Keratinocyte (primary cell): ENCODE results near the gene PLCL1. TPM values are rescaled to one million over a fixed set of nuclear protein-coding genes. Genes with fewer than 3 reads are reported as not detected.

ENCODE experiments used
- DNase-seq: peaks from one replicate; pipeline ENCODE4 v3.0.0-alpha.2; 2011; ENCODE audit warnings: low read depth, missing footprints, low spot score
- FAIRE-seq: peaks from 2 replicates; lab custom pipeline; 2011; peaks lifted over from hg19 to GRCh38; lab: Jason Lieb, UNC
- H2AFZ ChIP-seq: 2 replicates; pipeline ENCODE4 v1.6.0; 2012; ENCODE audit warnings: low read length, control low read depth, inconsistent platforms; ENCODE audit not compliant: control insufficient read depth
- H3K27ac ChIP-seq: 2 replicates; pipeline ENCODE4 v1.5.1; 2011; ENCODE audit warnings: low read length; ENCODE audit not compliant: control insufficient read depth, insufficient read depth
- H3K27me3 ChIP-seq: 3 replicates; pipeline ENCODE4 v1.6.0; 2011; ENCODE audit warnings: low read length; ENCODE audit not compliant: control insufficient read depth, insufficient read depth; ENCODE audit errors: extremely low read depth
- H3K36me3 ChIP-seq, 2 experiments: 2 replicates in 1 of 2; 3 replicates in 1 of 2; pipeline ENCODE4 v1.5.1; 2011; ENCODE audit warnings: low read length in 2 of 2, mild to moderate bottlenecking in 1 of 2; ENCODE audit not compliant: control insufficient read depth in 2 of 2, insufficient read depth in 2 of 2; ENCODE audit errors: extremely low read depth in 1 of 2
- H3K4me1 ChIP-seq: 3 replicates; pipeline ENCODE4 v1.5.1; 2011; ENCODE audit warnings: low read length; ENCODE audit not compliant: control insufficient read depth, insufficient read depth; ENCODE audit errors: extremely low read depth
- H3K4me2 ChIP-seq: 3 replicates; pipeline ENCODE4 v1.6.0; 2011; ENCODE audit warnings: low read depth, low read length; ENCODE audit not compliant: control insufficient read depth, insufficient read depth; ENCODE audit errors: extremely low read depth
- H3K4me3 ChIP-seq, 3 experiments: fragments of 200-600 bp in 1 of 3; sonication (generic) in 1 of 3; 2 replicates in 2 of 3; 3 replicates in 1 of 3; pipeline ENCODE4 v1.5.1; 2011 to 2016; ENCODE audit warnings: low read length in 3 of 3, mild to moderate bottlenecking in 3 of 3, control low read depth in 2 of 3, inconsistent platforms in 1 of 3, low read depth in 1 of 3, mixed read lengths in 1 of 3, mixed run types in 1 of 3, moderate library complexity in 1 of 3; ENCODE audit not compliant: control insufficient read depth in 2 of 3, insufficient read depth in 2 of 3; ENCODE audit errors: extremely low read depth in 1 of 3
- H3K79me2 ChIP-seq: 2 replicates; pipeline ENCODE4 v1.6.0; 2012; ENCODE audit warnings: low read length; ENCODE audit not compliant: control insufficient read depth, insufficient read depth
- H3K9ac ChIP-seq: 3 replicates; pipeline ENCODE4 v1.6.0; 2011; ENCODE audit warnings: low read length; ENCODE audit not compliant: control insufficient read depth, insufficient read depth; ENCODE audit errors: extremely low read depth
- H3K9me1 ChIP-seq: 3 replicates; pipeline ENCODE4 v1.6.0; 2011; ENCODE audit warnings: low read length; ENCODE audit not compliant: control insufficient read depth, insufficient read depth; ENCODE audit errors: extremely low read depth
- H3K9me3 ChIP-seq: 2 replicates; pipeline ENCODE4 v1.5.1; 2012; ENCODE audit warnings: low read depth, low read length; ENCODE audit not compliant: control insufficient read depth
- H4K20me1 ChIP-seq: 3 replicates; pipeline ENCODE4 v1.6.0; 2011; ENCODE audit warnings: low read length; ENCODE audit not compliant: control insufficient read depth, insufficient read depth; ENCODE audit errors: extremely low read depth
- EZH2 ChIP-seq: IDR thresholded peaks from one replicate; pipeline ENCODE4 v1.6.1; 2012; ENCODE audit warnings: inconsistent platforms, mild to moderate bottlenecking, low read length, moderate library complexity
- dilution Hi-C: fragments of 300-500 bp; cut with MboI; formaldehyde crosslinking; loops from one replicate; pipeline ENCODE4 v1.7.0; 2020; ENCODE audit warnings: low sequenced_read_pairs; ENCODE audit not compliant: extremely low pct_ligation_motif_present
- polyA plus RNA-seq, 5 experiments: library from polyadenylated mRNA; depleted of rRNA in 3 of 5; stranded (reverse) in 3 of 5; stranded (forward) in 1 of 5; unstranded in 1 of 5; fragments of >200 nt; gene quantifications; 1 replicate in 1 of 5; 2 replicates in 3 of 5; 3 replicates in 1 of 5; pipeline versions ENCODE4 v1.2.1 to v1.2.3, GENCODE V29; 2011 to 2012; ENCODE audit warnings: missing spikeins in 2 of 5, low read depth in 1 of 5, low replicate concordance in 1 of 5
- TF ChIP-seq, protein P1 (sequence below), 3 experiments: IDR thresholded peaks in 1 of 3; conservative IDR thresholded peaks in 1 of 3; optimal IDR thresholded peaks in 1 of 3; 2 replicates in 2 of 3; 3 replicates in 1 of 3; pipeline versions ENCODE3 to v1.5.1; 2011; ENCODE audit warnings: low read length in 3 of 3, mild to moderate bottlenecking in 3 of 3, moderate library complexity in 2 of 3, control low read depth in 1 of 3, inconsistent platforms in 1 of 3; ENCODE audit not compliant: insufficient read depth in 2 of 3; ENCODE audit errors: extremely low read depth in 1 of 3

PLCL1 gene
- polyA plus RNA-seq, 1 donor (not counting 4 experiments of a cell fraction or from before 2014, with no cell fraction given): 0.01 TPM

- no peaks in the 10 kb centered on the region for H3K4me1 ChIP-seq
- dilution Hi-C loops: no loop called here
- DNase-seq (no peak), FAIRE-seq (no peak)
- no peak overlapping the region for H3K4me3 ChIP-seq
- H2AFZ ChIP-seq: no peak overlapping the region
- no peak overlapping the region for H3K9ac ChIP-seq
- no peaks in the 10 kb centered on the region for H3K9me1 ChIP-seq
- peaks cover 20% of the 10 kb centered on the region for H3K27me3 ChIP-seq
- H3K79me2 ChIP-seq: no peaks in the 10 kb centered on the region
- H3K27ac ChIP-seq: no peak overlapping the region
- H4K20me1 ChIP-seq: no peaks in the 10 kb centered on the region
- H3K9me3 ChIP-seq: no peaks in the 10 kb centered on the region
- no peak overlapping the region for H3K4me2 ChIP-seq
- H3K36me3 ChIP-seq: no peaks in the 10 kb centered on the region
- TF ChIP-seq, protein P1, sequence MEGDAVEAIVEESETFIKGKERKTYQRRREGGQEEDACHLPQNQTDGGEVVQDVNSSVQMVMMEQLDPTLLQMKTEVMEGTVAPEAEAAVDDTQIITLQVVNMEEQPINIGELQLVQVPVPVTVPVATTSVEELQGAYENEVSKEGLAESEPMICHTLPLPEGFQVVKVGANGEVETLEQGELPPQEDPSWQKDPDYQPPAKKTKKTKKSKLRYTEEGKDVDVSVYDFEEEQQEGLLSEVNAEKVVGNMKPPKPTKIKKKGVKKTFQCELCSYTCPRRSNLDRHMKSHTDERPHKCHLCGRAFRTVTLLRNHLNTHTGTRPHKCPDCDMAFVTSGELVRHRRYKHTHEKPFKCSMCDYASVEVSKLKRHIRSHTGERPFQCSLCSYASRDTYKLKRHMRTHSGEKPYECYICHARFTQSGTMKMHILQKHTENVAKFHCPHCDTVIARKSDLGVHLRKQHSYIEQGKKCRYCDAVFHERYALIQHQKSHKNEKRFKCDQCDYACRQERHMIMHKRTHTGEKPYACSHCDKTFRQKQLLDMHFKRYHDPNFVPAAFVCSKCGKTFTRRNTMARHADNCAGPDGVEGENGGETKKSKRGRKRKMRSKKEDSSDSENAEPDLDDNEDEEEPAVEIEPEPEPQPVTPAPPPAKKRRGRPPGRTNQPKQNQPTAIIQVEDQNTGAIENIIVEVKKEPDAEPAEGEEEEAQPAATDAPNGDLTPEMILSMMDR (optimal IDR thresholded peaks at IDR 0.05 in 1 of 3, IDR thresholded peaks at IDR 0.05 in 1 of 3, conservative IDR thresholded peaks at IDR 0.05 in 1 of 3; ENCODE audit: extremely low read depth in 1 of 3, insufficient read depth in 2 of 3, low read length in 3 of 3): peak; percentile 24 to 58 (median 36)
- TF ChIP-seq EZH2: peak; percentile 84
These were observed 18.1 kb upstream of the PLCL1 start for GRCh38 chr2:197786010-197786877.

DNA sequence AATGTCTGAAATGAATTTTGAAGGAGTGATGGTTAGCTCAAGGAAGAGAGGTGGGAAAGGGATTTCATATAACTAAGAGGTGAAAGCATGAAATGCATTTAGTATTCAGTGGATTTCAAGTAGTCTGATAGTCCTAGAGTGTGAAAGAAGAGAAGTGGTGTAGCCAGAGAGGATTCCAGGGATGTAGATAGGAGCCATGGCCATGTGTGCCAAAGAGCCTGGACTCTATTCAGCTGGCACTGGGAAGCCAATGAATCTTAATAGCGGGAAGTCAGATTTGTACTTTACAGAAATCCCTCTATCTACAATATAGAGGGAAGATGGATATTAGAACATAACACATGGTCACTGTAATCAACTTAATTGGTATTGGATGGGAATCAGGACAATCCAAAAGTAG, 10.9 kb upstream of the PLCL1 start:
- DNase-seq: no peak
- FAIRE-seq: no peak
- dilution Hi-C loops: no loop called here
- H3K9ac ChIP-seq: no peak overlapping the region
- TF ChIP-seq EZH2: no peak
- TF ChIP-seq, protein P1 (optimal IDR thresholded peaks at IDR 0.05 in 1 of 3, IDR thresholded peaks at IDR 0.05 in 1 of 3, conservative IDR thresholded peaks at IDR 0.05 in 1 of 3; ENCODE audit: extremely low read depth in 1 of 3, insufficient read depth in 2 of 3, low read length in 3 of 3): no peak
- H3K4me3 ChIP-seq: no peak overlapping the region
- H2AFZ ChIP-seq: no peak overlapping the region
- no peaks in the 10 kb centered on the region for H3K79me2 ChIP-seq
- H4K20me1 ChIP-seq: no peaks in the 10 kb centered on the region
- no peak overlapping the region for H3K27ac ChIP-seq
- H3K4me1 ChIP-seq: no peaks in the 10 kb centered on the region
- no peaks in the 10 kb centered on the region for H3K9me3 ChIP-seq
- no peaks in the 10 kb centered on the region for H3K9me1 ChIP-seq
- H3K4me2 ChIP-seq: no peak overlapping the region
- H3K27me3 ChIP-seq: no peaks in the 10 kb centered on the region
- no peaks in the 10 kb centered on the region for H3K36me3 ChIP-seq
